Esophagus squamous epithelium (tissue), 4 donors: Measurements from ENCODE around the gene HOXA13.

Experiments used
- CTCF ChIP-seq, 6 experiments: fragments of 450-650 bp in 4 of 6; fragments of 200-600 bp in 2 of 6; sonication (generic) in 2 of 6; IDR thresholded peaks; one replicate each; pipeline ENCODE4 v1.5.1; 2016 to 2019; ENCODE audit warnings: antibody characterized with exemption in 6 of 6, mild to moderate bottlenecking in 4 of 6, moderate library complexity in 4 of 6
- POLR2A ChIP-seq, 4 donors: fragments of 450-650 bp; IDR thresholded peaks; one replicate each; pipeline ENCODE4 v1.6.1; 2017; ENCODE audit warnings: antibody characterized with exemption in 4 of 4, mild to moderate bottlenecking in 4 of 4, moderate library complexity in 3 of 4

DNA sequence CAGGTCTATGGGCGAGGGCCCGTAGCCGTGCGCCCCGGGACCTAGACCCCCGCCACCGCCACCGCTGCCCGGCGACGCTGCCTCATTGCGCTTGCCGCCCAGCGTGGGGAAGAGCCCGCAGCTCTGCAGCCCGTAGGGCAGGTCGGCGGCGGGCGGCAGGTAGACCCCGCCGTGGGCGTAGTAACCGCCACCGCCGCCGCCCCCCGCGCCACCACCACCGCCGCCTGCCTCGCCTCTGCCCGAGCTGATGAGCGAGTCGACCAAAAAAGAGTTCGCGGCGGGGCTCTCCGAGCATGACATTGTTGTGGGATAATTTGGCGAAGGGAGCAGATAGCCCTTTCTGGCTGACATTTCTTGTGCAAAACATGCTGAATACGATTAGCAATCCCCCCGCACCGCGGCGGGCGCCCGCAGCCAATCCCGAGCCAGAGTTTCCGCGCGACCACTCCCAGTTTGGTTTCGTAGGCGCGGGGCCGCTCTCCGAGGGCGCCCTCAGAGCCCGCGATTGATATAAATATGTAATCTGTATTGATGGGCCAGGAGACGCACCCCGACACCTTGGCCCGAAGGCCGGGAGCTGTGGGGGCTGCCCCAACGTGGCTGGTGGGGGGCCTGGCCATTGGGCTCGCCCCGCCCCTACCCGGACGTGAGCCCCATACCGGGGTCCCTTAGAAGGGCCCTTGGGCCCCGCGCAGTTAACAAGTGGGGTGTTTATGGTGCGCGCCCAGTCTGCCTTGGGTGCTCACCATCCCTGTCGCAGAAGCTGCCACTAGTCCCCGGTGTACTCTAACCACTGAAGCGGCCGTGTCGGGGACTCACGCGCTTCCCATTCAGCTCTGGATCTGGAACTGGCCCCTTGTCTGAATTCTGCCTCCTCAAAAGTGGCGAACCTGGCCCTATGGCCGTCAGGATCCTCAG is 25.7 kb downstream of the HOXA13 start, which contains the start of gene HOXA10:
- TF ChIP-seq CTCF (IDR thresholded peaks at IDR 0.05) (no peak), POLR2A (IDR thresholded peaks at IDR 0.05) (no peak)
